HG03378 (cell line): ENCODE results near the gene SPATA21.

Experiments used
- ATAC-seq: cut with Tn5 transposase; IDR thresholded peaks from one replicate; pipeline ENCODE4 v1.9.1; 2021; ENCODE audit warnings: mild to moderate bottlenecking, moderate library complexity; ENCODE audit not compliant: unreplicated experiment

Gene SPATA21

GRCh38 chr1:16351994-16352841, 85.0 kb downstream of the SPATA21 start, which contains the start of gene FBXO42:
FBXO42 (minus strand) TSS chr1:16352480; CDS start chr1:16315418, 37,062 bp downstream.
- peak; percentile 73 for ATAC-seq

GRCh38 chr1:16351456-16351993, 85.7 kb downstream of the SPATA21 start:
- no peak for ATAC-seq

GRCh38 chr1:16349847-16350406, 87.3 kb downstream of the SPATA21 start:
- no peak for ATAC-seq
